ENCODE results near the gene GRAMD1B. TPM values are rescaled to one million over a fixed set of nuclear protein-coding genes. Genes with fewer than 3 reads are reported as not detected.
A peak's percentile ranks its signal among the peaks of the same experiment; 100 is the strongest.

GRAMD1B gene
- total and polyA plus RNA-seq, 8 donors: 1.1 to 4.8 (median 2.2) TPM

DNA sequence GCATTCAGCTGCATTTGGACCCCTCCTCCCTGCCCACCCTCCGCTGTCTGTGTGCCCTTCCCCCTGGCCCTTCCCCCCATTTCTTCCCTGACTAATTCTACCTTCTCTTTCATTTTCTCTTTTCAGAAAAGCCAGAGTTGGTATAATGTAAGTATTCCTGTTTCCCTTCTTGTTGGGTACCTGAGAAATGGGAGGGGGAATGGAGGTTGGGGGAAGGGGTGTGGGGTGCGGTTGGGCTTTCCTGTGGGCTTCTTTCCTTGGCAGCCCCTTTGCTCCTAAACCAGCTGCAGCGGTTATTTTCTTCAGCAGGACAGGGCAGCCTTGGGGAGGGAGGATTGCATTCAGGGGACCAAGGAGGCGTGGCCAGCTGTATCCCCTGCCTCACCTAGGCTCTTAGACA, 154.1 kb downstream of the GRAMD1B start:
- TF ChIP-seq, protein P1, sequence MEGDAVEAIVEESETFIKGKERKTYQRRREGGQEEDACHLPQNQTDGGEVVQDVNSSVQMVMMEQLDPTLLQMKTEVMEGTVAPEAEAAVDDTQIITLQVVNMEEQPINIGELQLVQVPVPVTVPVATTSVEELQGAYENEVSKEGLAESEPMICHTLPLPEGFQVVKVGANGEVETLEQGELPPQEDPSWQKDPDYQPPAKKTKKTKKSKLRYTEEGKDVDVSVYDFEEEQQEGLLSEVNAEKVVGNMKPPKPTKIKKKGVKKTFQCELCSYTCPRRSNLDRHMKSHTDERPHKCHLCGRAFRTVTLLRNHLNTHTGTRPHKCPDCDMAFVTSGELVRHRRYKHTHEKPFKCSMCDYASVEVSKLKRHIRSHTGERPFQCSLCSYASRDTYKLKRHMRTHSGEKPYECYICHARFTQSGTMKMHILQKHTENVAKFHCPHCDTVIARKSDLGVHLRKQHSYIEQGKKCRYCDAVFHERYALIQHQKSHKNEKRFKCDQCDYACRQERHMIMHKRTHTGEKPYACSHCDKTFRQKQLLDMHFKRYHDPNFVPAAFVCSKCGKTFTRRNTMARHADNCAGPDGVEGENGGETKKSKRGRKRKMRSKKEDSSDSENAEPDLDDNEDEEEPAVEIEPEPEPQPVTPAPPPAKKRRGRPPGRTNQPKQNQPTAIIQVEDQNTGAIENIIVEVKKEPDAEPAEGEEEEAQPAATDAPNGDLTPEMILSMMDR (IDR thresholded peaks at IDR 0.05): no peak
- no peak for ATAC-seq
- Histone ChIP-seq H3K4me1 (peaks cover 0 to 5% (median 0%) of the 10 kb centered on the region in 3 donors), H3K27me3 (no peaks in the 10 kb centered on the region), H3K9me3 (no peaks in the 10 kb centered on the region), H3K27ac (no peak overlapping the region), H3K36me3 (no peaks in the 10 kb centered on the region), H3K4me3 (no peak overlapping the region)
- WGBS, 2 donors: 88 to 92% methylated on average over 4 of the region's 4 CpGs
- no peak for DNase-seq
- FAIRE-seq: no peak
- intact Hi-C loops (cut with DNase I): no loop called here

DNA sequence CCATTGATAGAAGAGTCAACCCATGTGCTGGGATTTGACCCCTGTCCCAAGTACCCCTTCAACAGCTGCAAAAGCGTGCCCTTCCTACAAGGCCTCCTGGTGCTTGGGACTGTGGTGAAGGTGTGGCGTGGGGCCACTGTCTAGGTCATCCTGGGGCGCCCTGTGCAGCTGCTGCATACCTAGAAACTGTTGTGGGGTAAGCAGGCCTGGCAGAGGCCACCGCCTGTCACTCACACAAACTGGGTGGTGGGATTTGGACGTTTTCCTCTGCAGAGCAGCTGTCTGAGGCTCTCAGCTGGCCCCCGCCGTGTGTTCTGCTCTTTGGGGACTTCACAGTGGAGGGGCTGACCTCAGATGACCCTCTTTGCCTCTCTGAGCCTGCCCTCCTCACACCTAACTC, 154.7 kb downstream of the GRAMD1B start:
- intact Hi-C loops (cut with DNase I): no loop called here
- H3K36me3 ChIP-seq: no peaks in the 10 kb centered on the region
- 80 to 84% methylated on average over 7 of the region's 7 CpGs for WGBS, 2 donors
- H3K27me3 ChIP-seq: no peaks in the 10 kb centered on the region
- no peak for DNase-seq
- TF ChIP-seq, protein P1 (IDR thresholded peaks at IDR 0.05): no peak
- H3K27ac ChIP-seq: no peak overlapping the region
- no peak overlapping the region for H3K4me3 ChIP-seq
- H3K4me1 ChIP-seq: peaks cover 0 to 5% (median 0%) of the 10 kb centered on the region in 3 donors
- no peaks in the 10 kb centered on the region for H3K9me3 ChIP-seq
- no peak for ATAC-seq
- FAIRE-seq: no peak

DNA sequence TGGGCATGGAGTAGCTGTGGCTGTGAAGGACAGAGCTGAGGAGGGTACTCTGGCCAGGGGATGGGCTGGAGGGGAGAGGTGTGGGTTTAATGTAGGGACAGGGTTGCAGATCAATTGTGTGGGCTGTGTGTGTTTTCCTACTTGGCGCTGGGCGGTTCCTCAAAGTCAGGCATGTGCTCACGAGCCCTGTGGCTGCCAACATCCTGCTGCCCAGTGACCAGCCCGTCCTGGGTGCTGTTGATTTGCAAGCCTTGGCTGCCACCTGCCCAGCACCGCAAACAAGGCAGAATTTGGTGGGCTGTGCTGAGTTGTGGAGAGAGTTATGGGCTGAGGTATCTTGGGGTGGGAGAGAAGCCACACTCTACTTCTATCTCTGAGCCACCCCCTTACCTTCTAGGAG, 155.1 kb downstream of the GRAMD1B start:
- Histone ChIP-seq H3K9me3 (no peaks in the 10 kb centered on the region), H3K27ac (no peak overlapping the region), H3K4me3 (no peak overlapping the region), H3K4me1 (peaks cover 0 to 5% (median 0%) of the 10 kb centered on the region in 3 donors), H3K36me3 (no peaks in the 10 kb centered on the region), H3K27me3 (no peaks in the 10 kb centered on the region)
- DNase-seq (peak in 1 of 6 donors; percentile 24), ATAC-seq (peak in 2 of 4 donors; percentile 9 to 12), FAIRE-seq (no peak)
- 62 to 74% methylated on average over 5 of the region's 5 CpGs for WGBS, 2 donors
- intact Hi-C loops (cut with DNase I): no loop called here
- TF ChIP-seq, protein P1 (IDR thresholded peaks at IDR 0.05): no peak

- ATAC-seq (no peak), DNase-seq (no peak), FAIRE-seq (no peak)
- H3K4me1 ChIP-seq: peaks cover 0 to 5% (median 0%) of the 10 kb centered on the region in 3 donors
- H3K4me3 ChIP-seq: no peak overlapping the region
- TF ChIP-seq, protein P1 (IDR thresholded peaks at IDR 0.05): no peak
- no peaks in the 10 kb centered on the region for H3K36me3 ChIP-seq
- H3K9me3 ChIP-seq: no peaks in the 10 kb centered on the region
- H3K27me3 ChIP-seq: no peaks in the 10 kb centered on the region
- intact Hi-C loops (cut with DNase I): no loop called here
- H3K27ac ChIP-seq: no peak overlapping the region
- WGBS, 2 donors: 69 to 82% methylated on average over 5 of the region's 5 CpGs
Observed at GRCh38 chr11:123585706-123586105, 155.6 kb downstream of the GRAMD1B start.

DNA sequence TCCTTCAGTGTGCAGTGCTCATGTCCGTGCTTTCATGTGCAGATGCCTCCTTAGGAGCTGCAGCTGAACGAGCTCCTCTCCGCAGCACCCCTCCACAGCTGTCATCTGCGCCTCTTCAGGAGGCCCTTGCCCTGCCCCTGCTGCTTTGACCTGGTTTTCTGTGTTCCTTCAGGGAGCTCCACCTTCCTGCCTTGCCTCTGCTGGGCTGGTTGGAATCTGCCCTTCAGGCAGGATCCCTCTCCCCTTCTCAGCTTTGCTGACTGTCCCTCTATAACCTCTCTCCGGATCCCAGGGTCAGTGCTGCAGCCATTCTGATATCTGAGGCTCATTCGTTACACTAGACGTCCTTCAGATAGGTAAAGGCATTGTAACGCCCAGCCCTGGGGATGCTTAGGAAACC, 156.5 kb downstream of the GRAMD1B start:
- Histone ChIP-seq H3K4me3 (no peak overlapping the region), H3K27me3 (no peaks in the 10 kb centered on the region), H3K27ac (no peak overlapping the region), H3K9me3 (no peaks in the 10 kb centered on the region), H3K36me3 (no peaks in the 10 kb centered on the region), H3K4me1 (peaks cover 0 to 3% (median 0%) of the 10 kb centered on the region in 3 donors)
- TF ChIP-seq, protein P1 (IDR thresholded peaks at IDR 0.05): no peak
- 76 to 82% methylated on average over 8 of the region's 8 CpGs for WGBS, 2 donors
- ATAC-seq (no peak), FAIRE-seq (no peak), DNase-seq (no peak)
- intact Hi-C loops (cut with DNase I): no loop called here
